H4 (cell line): ENCODE results near the gene USP46. TPM values are rescaled to one million over a fixed set of nuclear protein-coding genes. Genes with fewer than 3 reads are reported as not detected.

ENCODE experiments used
- DNase-seq: peaks from one replicate; pipeline ENCODE4 v3.0.0-alpha.2; 2015; ENCODE audit warnings: low spot score
- total RNA-seq: library from RNA; depleted of rRNA; stranded (reverse); fragments of >200 nt; shearing (Covaris generic); gene quantifications from 2 replicates; pipeline ENCODE4 v1.2.3, GENCODE V29; 2014; rRNA removed

The USP46 gene
- total RNA-seq, 1 experiment from 2014 or later = 12.2 TPM

GRCh38 chr4:52576326-52576725 is 82.8 kb downstream of the USP46 start:
- DNase-seq = no peak

DNA sequence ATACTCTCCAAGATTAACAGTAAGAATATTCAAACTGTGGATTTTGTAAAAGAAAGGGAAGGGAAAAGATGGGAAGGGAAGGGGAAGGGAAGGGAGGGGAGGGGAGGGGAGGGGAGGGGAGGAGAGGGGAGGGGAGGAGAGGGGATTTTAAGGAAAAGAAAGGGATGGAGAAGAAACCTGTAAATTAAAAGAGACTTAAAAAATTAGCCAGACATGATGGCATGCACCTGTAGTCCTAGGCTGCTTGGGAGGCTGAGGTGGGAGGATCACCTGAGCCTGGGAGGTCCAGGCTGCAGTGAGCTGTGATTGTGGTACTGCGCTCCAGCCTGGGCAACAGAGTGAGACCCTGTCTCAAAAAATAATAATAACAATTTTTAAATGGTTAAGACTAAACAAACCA is 83.7 kb downstream of the USP46 start:
- no peak for DNase-seq

- peak; percentile 35 for DNase-seq
These were observed 85.1 kb downstream of the USP46 start for GRCh38 chr4:52574036-52574435.

DNA sequence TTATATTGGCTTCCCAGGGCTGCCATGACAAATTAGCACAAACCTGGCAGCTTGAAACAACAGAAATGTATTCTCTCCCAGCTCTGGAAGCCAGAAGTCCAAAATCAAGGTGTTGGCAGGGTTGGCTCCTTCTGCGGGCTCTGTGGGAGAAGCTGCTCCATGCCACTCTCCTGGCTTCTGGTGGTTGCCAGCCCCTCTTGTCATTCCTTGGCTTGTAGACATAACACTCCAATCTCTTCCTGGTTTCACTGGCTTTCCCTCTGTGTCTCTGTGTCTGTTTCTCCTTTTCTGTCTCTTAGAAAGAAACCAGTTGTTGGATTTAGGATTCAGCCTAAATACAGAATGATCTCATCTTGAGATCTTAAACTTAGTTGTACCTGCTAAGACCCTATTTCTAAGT is 85.5 kb downstream of the USP46 start:
- DNase-seq = peak; percentile 25

DNA sequence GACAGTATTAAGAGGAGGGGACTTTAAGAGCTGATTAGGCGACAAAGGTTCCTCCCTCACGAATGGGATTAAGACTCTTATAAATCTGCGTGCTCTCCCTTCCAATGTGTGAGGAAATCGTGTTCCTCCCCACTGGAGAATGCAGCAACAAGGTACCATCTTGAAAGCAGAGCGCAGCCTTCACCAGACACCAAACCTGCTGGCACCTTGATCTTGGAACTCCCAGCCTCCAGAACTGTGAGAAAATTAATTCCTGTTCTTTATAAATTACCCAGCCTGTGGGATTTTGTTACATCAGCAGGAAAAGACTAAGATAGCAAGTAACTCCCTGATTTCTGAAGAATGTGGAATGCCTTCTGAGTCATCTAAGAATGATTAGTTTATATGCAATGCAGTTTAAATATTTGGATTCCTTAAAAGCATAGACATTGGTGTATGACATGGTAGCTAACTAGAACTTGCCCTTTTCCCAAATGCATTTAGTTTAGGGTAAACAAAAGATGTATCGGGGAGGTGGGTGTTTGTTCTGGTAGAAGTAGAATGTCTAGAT is 86.1 kb downstream of the USP46 start:
- DNase-seq = peak; percentile 22

DNA sequence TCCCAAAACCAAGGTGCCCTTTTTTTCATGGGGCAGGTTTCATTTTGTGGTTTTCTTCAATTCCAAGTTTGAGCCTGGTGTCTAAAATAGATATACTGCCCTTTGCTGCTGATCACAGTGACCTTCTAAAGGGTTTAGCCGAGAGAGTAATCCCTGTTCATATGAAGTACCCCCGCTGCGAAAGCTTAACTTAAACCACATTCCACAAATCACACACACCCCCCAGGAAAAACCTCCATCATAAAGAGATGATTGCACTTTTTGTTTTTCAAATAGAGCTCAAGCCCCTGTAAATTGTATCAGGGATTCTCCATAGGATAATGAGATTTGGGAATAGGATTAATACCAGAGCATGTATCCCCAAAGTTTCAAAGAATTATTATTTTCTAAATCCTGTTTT is 90.8 kb downstream of the USP46 start:
- no peak for DNase-seq

DNA sequence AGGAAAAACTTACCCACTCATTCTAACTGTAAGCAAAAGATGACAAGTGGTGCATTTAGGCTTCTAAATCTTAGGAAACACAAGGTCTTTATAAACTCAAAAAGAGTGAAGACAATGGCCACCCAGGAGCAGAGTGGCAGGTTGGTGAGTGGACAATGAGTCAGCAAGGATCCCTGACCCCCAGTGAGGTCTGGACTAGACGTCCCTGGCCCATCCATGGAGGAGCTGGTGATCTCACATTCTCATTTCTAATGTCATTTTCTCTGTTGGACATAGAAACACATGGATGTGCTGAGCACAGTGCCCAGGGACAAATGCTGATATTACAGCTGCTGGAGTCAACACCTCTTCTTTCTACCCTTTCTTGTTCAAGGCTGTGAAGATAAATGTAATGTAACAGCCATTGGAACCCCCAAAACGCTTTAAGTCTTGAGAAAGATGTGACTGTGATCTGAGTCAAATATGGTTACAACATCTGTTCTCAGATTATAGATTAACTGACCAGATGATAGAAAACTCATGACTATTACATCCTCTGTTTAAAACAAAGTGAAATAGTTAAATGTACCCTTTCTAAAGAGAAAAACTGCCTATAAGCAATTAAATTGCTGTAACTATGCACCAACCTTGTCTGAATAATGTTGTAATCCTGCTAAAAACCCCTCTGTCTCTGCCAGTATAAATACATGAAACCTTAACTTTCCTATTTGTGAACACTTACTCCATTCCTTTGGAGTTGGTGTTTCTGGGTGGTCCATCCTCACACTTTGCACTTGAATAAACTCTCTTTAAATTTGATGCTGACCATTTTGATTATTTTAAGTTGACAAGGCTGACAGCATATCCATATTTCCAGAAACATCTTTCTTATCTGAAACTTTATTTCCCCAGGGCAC is 92.7 kb downstream of the USP46 start:
- no peak for DNase-seq

DNA sequence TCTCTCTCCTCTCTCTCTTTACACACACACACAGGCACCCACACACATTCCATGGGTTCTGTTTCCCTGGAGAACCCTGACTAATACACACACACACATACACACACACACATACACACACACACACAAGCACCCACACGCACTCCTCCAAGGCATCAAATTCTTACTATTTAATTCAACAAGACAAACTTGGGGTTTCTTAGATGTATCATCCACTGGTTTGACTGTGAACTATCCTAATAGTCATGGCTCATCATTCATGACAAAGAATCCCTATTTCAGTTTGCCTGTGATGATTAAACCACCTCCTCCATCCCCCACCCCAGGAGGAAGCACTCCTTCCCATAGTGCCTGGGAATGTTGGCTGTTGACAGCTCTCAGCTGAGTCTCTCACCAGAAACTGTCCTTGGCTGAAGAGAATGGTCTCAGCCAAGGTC is 98.2 kb downstream of the USP46 start:
- no peak for DNase-seq

GRCh38 chr4:52555356-52555716 is 103.8 kb downstream of the USP46 start:
- DNase-seq = no peak

GRCh38 chr4:52554612-52555355 is 104.3 kb downstream of the USP46 start:
- DNase-seq = no peak

GRCh38 chr4:52552778-52553177 is 106.3 kb downstream of the USP46 start:
- DNase-seq = no peak

GRCh38 chr4:52551487-52551886 is 107.6 kb downstream of the USP46 start:
- no peak for DNase-seq

DNA sequence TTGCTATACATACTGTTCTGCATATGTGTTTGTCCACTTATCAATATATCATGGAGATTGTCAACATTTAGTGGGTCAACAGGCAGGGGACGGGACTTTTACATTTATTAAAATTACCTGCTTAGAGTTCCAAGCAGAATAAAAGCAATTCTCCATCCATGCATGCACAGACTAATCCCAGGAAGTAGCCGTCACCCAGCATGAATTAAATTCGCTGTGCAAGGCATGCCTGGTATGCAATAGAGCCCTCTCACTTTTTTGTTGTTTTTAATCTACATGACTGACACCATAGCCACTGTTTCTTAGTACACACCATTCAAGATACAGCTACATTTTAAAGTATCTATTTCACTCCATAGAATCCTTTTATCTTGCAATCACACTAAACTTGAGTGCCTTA is 108.9 kb downstream of the USP46 start:
- no peak for DNase-seq

GRCh38 chr4:52548818-52549570 is 110.1 kb downstream of the USP46 start:
- no peak for DNase-seq

- DNase-seq = no peak
These were observed 112.7 kb downstream of the USP46 start for GRCh38 chr4:52546449-52546848.

- peak; percentile 58 for DNase-seq
These were observed 113.7 kb downstream of the USP46 start for GRCh38 chr4:52545099-52546069.

Other genes with a start within 250 kb of the USP46 start
- gene ERVMER34-1, start 92.1 kb upstream of the USP46 start, total RNA-seq = not detected in 2 replicates
- gene RASL11B, start 203.0 kb upstream of the USP46 start, total RNA-seq = 0.60 and 0.80 TPM in 2 replicates